ELR (cell line): ENCODE results near the gene ERCC6L2.

Experiments used
- DNase-seq: peaks from one replicate; pipeline ENCODE4 v3.0.0-alpha.2; 2015; ENCODE audit warnings: low read depth

The ERCC6L2 gene

DNA sequence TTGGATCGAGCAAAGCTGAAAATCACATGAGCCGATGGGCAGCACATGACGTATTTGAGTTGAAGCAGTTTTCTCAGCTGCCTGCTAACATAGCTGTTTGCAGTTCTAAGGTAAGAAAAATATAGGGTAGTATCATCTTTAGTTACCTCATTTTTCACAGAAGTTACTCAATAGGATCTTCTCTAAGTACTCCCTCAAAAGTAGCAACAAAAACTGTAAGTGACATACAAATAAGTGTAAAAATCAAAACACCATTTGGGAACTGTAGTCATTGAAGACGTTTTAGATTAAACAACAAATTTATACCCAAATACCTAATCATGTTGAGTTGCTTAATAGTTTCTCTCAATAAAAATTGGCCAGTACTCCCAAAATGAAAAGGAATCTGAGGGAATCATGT is 102.6 kb downstream of the ERCC6L2 start:
- DNase-seq, result no peak

DNA sequence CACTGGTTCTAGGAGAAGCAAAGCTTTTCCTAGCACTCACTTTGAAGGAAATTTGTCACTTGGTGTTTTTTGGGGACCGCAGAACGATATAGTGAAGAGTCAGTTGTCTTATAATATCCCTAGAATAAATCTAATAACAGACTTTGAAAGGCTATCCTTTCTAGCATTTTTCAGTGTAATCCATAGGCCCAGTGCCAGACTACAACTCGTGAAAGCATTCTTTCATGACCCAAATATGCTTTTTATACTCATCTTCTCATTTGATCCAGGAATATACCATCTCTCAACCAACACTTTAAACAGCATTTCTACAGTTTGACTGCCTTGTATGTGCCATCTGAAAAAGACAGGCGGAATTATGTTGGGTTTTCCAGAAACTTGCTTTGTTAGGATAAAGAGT is 104.0 kb downstream of the ERCC6L2 start:
- no peak for DNase-seq

DNA sequence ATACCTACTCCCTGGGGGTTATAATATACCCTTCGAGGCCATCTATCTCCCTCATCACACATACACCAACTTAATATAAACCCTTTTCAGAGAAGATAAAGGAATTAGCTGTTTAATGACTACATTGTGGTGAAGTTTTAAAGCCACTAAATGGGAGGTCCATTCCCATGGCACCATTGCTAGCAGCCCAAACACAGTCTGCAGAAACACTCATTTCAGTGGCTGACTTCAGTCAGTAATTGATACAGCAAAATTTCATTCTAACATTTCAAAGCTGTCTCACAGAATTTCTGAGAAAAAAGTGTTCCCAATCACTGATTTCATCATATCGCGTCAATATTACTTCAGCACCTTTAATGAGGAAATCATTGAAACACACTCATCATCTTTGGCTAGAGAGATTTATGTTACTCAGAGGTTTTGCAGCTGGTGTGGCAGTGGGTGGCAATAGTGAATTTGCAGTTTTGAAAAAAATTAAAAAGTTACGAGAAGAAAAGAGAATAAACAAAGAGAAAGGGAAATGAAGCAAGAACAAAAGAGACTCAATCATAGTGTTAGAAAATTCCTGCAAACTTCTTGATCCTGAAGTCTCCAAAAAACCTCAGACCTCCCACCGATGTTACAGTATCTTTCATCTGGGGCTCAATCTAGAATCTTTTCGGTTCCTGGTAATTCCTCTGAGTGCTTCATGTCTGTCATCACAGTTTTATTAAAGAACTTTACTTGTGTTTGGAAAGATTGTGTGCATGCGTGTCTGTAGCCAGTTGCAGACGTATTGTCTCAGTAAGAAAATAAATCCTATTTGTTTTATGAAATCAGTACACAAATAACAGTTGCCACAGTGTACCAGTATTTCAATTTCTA is 105.0 kb downstream of the ERCC6L2 start:
- peak; percentile 3 for DNase-seq

DNA sequence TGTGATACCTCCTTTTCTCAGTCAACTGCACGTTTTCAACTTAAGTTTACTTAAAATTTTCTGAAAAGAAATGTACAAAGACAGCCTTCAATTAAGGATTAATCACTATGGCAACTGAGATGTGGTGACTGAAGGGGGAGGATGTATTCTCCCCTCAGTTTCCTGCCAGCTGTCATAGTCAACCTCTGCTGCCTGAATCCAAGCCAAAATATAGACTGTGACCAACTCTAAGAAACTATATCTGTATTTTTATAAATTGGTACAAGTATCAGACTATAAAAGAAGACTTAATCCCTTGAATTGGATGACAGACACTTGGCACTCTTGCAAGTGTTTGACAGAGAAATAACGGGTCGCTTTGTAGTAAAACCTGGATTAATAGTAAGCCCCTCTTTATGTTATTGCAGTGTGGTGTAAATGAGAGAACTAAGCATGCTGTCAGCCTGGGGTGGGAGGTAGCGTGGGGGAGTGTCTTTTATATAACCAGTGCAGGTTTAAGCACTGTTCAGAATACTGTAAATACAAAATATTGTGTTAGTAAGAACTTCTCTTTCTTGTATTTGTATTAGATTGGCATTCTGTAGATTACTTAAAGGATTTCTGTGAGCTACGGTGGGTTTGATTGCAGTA is 106.4 kb downstream of the ERCC6L2 start:
- DNase-seq, result no peak

DNA sequence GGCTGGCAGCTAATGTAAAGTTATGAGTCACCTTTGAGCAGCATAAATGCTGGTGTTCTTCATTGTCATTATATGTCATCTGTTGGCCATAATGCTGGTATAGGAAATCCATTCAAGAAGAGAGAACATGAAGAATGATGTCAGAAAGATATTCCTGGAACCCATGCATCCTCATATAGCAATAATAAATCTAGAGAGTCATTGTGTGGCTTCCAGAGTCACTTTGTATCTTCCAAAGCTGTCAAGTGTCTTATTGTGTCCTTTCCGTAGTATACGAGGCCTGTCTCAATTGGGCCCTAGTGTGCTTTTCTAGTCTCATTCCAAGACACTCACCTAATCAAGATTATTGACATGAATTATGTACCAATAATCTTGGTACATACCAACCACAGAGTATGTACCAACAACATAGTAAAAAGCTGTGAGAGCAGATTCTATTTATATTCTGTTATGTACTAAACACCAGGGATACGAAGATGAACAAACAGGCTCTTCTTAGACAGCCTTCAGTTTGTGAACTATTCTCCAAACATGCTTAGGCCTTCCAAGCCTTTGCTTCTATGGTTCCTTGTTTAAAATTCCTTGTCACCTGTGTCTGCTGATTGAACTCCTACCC is 110.1 kb downstream of the ERCC6L2 start:
- DNase-seq, result no peak

DNA sequence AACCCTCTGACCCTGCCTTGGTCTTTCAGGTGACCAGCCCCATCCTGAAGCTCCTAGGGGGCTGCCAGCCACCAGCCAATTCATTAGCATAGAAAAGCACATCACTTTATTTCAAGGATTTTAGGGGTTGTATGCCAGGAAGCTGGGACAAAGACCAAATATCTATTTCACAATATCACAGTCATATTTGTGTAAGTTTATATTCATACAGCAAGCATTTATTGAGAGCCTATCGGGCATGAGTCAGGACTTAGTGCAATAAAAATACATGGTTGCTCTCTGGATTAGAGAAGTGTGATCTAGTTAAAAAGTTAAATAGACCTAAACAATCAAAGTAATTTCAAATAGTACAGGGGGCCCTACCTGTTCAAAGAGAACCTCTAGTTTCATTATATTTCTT is 113.8 kb downstream of the ERCC6L2 start:
- peak; percentile 10 for DNase-seq

DNA sequence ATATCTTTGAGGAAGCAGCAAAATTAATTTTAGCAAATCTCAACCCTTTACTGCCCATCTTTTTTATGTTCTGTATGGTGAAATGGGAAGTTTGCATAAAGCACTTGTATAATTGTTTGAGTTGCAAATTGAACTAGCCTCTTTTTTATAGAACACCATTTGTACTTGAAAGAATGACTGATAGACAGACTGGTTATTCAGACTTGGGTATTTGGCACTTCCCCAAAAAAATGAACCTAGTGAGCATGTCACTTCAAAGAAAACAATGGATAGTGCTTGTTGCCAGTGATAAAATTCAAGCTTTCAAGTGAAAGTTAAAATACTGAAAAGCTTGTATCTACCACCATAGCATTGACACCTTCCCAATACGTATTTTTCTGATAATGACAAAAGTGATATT is 115.8 kb downstream of the ERCC6L2 start:
- DNase-seq, result no peak

DNA sequence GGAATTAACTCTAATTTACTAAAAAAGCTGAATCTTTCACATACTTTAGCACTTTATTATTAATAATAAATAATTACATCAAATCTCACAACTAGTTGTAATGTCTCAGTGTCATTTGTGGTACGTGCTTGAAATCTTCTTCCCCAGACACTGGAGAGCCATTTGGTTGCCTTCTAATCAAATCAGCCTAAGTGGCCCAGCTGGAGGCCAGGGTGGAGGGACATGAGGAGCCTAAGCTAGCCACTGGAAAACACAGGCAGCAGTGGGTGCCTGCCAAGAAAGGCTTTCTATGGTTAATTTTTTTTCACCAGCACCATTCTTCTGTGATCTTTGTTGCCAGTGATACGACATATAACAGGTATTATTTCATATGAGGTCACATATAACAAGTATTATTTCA is 117.0 kb downstream of the ERCC6L2 start:
- DNase-seq, result no peak

DNA sequence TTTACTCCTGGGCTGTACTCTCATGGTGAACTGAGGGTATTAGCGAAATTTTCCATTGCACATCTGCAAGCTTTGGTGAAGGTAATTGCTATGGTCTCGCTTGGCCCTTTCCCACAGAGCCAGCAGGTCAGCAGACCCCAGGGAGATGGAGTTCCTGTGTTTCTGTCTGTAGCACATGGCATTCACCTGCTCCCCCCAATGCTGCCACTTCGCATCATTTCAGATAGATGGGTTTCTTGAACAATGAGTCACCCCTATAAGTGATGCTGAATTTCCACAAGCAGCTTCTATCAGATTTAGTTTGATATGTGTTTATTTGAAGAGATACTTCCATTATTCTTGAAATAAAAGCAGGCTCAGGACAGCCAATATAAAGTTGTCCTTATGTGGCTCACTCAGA is 117.8 kb downstream of the ERCC6L2 start:
- DNase-seq, result no peak

DNA sequence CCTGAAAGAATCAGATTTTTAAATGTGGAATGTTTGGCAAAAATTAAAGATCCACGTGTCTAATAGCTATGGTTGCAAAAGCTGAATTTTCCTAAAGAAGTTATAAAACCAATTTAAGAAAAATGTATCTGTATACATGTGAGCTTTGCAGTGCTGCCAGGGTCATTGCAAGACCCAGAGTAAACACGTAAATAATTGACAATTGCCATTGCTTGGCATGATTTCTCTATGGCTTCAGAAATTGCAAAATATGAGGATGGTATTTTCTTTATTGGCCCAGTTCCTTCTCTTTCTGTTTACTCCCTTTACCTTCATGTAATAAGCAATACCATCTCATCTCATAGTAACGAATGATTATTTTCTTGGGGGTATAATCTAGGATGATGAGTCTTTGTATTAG is 123.9 kb downstream of the ERCC6L2 start:
- no peak for DNase-seq

DNA sequence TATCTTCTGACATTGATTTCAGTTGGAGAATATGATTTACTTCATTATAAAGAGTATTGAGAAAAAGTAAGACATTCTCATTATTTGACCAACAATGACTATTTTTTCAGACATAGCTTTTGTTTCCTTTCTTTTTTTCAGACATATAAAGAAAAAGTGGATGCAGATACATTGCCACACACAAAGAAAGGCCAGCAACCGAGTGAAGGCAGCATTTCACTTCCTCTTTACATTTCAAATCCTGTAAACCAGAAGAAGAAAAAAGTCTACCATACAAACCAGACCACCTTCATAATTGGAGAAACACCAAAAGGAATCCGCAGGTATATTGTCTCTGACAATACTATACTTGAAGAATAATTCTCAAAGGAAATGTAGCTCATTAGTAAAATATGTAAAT is 128.9 kb downstream of the ERCC6L2 start:
- DNase-seq, result no peak

DNA sequence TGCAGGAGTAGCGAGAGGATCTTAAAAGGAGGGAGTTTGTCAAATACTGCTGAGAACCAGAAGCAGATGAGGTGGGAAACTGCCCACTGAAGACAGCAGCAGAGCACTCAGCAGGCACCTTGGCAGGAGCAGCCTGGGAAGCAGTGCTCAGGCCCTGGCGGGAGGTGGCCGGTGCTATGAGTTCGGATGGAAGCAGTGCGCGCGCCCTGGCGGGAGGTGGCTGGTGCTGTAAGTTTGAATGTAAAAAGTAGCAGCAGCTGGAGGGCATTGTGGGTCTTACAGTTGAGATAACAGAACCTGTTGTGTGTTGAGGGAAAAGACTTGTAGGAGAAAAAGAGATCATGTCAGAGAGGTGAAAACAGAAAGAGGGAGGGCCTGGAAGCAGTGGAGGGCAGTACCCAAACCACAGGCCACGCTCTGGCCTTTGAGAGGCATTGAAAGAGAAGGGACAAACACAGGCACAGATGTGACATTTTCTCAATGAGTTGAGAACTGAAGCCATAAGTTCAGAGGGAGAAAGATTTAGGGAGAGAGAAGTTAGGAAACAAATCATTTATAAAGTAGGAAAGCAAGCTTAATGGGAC is 130.9 kb downstream of the ERCC6L2 start:
- DNase-seq, result no peak

DNA sequence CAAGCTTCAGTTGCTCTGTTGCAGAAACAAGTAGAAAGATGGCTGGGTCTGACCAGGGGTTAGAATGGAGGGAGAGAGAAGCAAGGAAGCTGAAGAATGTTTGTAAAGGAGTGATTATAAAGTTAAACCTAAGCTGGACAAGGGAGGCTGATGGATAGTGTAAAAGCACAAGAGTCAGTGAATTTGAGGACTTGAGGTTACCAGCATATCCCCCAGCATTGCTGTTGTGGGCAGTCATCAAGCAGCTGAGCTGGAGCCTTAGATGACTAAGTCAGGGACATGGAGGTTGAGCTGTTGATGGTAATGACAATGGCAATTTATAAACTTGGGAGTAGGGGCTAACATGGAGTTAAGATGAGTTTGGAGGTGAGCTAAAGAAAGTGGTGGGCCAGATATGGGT is 131.5 kb downstream of the ERCC6L2 start:
- DNase-seq, result peak; percentile 59

DNA sequence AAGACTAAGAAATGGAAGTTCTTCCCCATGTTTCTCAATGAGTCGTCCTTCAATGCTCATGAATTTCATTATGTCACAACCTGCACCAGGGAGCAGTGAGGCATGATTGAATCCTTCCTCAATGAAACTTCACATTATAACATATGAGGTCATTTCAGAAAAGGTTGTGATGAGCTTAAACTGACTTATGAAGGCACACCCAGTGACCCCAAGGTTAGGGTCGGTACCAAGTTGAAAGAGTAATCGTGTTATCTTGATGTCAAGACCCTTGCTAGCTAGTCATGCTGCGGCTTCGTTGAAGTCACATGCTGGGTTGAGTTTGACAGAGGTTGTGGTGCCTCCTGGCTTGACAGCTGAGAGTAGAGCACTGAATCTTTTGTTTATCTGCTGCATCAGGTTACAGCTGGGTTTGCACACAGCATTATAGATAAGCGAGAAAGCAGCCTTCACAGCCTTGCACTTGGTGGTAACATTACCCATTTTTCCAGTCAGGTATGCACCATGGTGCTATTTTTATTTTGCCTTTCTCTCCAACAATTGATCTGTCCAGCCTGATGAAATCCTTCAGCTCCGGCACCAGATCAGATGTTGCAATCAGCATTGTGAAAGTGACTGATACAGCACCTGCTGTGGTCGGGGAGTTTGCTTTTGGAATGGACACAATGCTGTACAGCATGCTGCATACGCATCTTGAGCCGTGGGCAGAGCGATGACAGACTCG is 133.2 kb downstream of the ERCC6L2 start:
- peak; percentile 21 for DNase-seq

DNA sequence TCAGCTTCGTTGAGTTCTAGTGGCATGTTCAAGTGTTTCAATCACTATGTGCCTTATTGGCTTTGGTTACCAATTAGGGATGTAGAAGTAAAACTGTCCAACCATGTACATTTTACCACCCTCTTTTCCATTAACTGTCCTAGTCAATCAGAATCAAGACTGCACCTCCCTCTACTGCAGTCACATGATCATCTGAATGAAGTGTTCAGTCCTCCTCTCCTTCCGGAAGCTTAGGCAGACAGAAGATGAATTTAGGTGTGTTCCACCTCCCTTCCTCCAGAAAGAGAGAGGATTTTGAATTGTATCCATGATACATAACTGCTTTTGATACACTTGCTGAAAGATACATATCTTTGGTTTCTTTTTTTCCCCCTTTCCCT is 133.7 kb downstream of the ERCC6L2 start:
- no peak for DNase-seq

DNA sequence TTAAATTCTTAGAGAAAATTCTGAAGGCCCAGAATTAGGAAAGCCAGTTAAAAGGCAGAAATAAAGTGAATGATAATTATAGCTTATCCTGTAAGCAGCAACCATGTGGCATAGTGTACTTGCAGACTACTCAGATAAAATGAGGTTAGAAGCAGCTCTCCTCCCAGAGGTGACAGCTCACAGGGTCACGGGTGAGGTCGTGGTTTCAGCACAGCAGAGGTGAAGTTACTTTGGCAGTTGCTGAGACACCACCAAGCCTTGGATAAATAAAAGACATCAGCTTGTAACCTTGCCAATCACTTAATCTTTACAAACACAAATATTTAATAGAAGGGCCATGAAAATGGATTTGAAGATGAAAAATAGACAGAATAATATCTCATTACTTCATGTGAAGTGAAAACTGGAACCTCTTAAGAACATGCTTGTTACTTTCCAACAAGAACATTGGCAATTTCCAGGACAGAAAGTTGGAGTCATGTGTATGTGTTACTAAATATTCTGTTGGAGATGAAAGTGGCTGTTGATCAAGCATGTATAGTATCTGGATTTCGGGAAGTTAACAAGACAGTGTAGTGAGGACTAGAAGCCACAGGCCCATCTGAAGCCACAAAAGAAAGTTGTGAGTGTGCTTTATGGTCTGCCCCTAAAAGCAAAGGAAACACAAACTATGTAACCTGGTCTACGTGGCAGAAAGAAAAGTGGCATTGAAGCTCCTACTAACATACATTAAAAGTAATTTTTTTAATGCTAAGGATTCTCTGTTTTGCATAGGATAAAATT is 134.4 kb downstream of the ERCC6L2 start:
- no peak for DNase-seq

DNA sequence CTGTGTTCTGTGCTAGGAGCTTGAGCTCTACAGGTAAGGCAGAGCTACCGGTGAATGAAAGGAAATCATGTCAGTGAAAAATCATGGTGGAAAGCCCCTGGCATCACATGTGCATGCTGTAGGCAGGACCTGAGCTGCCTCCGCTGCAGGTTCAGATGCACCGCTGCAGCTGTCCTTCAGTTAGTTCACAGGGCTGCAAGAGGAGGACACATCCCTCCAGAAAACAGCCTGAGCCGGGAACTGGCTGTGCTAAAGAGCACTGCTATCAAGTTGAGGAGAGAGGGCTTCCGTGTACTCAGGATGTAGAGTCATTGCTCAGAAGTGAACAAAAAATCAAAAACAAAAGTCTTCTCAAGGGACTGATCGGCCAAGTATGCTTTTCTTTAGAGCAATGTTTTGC is 138.6 kb downstream of the ERCC6L2 start:
- DNase-seq, result no peak

DNA sequence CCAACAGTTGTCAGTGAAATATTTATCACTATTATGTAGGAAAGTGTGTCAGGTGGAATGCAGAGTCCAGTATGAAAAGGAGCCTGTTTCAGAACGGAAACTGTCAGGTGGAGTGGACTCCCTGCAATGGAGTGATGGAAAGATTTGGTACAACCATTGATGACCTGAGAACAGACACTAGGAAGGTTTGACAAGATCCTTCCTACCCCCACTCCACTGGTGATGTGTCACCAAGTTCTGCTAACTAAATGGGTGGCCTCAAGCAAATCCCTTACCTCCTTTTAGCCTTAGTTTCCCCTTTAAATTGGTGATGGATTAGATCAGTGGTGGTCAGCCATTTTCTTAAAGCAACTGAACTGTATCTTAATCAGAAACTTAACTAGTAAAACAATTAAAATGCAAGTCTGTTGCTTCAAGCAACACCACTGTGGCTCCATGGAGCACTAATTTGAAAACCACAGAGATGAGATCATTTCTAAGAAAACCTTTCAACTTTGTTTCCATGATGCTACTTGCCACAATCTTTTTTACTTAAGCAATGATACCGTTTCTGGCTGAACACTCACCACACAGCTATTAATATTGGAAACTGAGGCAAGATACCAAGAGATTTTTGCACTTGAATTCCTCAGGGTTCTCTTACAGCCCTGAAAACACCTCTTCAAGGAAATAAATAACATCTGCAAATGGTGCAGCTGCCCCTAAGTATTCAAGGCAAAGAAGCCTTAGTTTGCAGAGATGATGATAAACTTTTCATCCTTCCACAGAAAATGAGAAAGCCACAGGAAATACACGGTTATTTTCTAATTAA is 140.6 kb downstream of the ERCC6L2 start:
- no peak for DNase-seq
